Liver (tissue), 9 donors: ENCODE results near the gene JAG2. TPM values are rescaled to one million over a fixed set of nuclear protein-coding genes. Genes with fewer than 3 reads are reported as not detected.

Experiments used
- DNase-seq: peaks from one replicate; pipeline ENCODE4 v3.0.0-alpha.2; 2017; ENCODE audit warnings: low spot score
- H3K27ac ChIP-seq, 2 donors: one replicate each; pipeline ENCODE4 v1.7.0; 2013; ENCODE audit warnings: inconsistent platforms in 2 of 2, low read length in 2 of 2, control low read depth in 1 of 2, low read depth in 1 of 2, mild to moderate bottlenecking in 1 of 2
- H3K27me3 ChIP-seq, 4 donors: one replicate each; pipeline versions ENCODE4 v1.6.1 to v1.7.0; 2013; ENCODE audit warnings: low read length in 3 of 4, inconsistent platforms in 1 of 4, mild to moderate bottlenecking in 1 of 4, moderate library complexity in 1 of 4; ENCODE audit not compliant: control insufficient read depth in 4 of 4, insufficient read depth in 4 of 4
- H3K36me3 ChIP-seq, 4 donors: one replicate each; pipeline versions ENCODE4 v1.6.1 to v1.7.0; 2013; ENCODE audit warnings: low read length in 3 of 4, mild to moderate bottlenecking in 3 of 4, low read depth in 1 of 4, moderate library complexity in 1 of 4; ENCODE audit not compliant: control insufficient read depth in 4 of 4, insufficient read depth in 3 of 4
- H3K4me1 ChIP-seq, 4 donors: one replicate each; pipeline versions ENCODE4 v1.6.1 to v1.7.0; 2013; ENCODE audit warnings: low read length in 3 of 4, mild to moderate bottlenecking in 3 of 4, moderate library complexity in 1 of 4; ENCODE audit not compliant: control insufficient read depth in 4 of 4, insufficient read depth in 4 of 4
- H3K4me3 ChIP-seq, 3 donors: one replicate each; pipeline versions ENCODE4 v1.6.1 to v1.7.0; 2013; ENCODE audit warnings: low read length in 3 of 3, control low read depth in 1 of 3, low read depth in 1 of 3, mild to moderate bottlenecking in 1 of 3
- H3K9ac ChIP-seq, 2 donors: one replicate each; pipeline ENCODE4 v1.7.0; 2013; ENCODE audit warnings: low read length in 2 of 2, mild to moderate bottlenecking in 2 of 2, moderate library complexity in 2 of 2, control low read depth in 1 of 2, low read depth in 1 of 2
- H3K9me3 ChIP-seq, 4 donors: one replicate each; pipeline versions ENCODE4 v1.6.1 to v1.7.0; 2013; ENCODE audit warnings: low read length in 3 of 4; ENCODE audit not compliant: control insufficient read depth in 4 of 4
- EGR1 ChIP-seq, 2 donors: IDR thresholded peaks; 2 replicates each; pipeline ENCODE4 v1.6.1; 2016 to 2018; ENCODE audit warnings: antibody characterized with exemption in 2 of 2, low read depth in 2 of 2
- FOXA1 ChIP-seq: IDR thresholded peaks from 2 replicates; pipeline ENCODE4 v1.6.1; 2016; ENCODE audit warnings: antibody characterized with exemption
- FOXA2 ChIP-seq: IDR thresholded peaks from 2 replicates; pipeline ENCODE4 v1.6.1; 2016; ENCODE audit warnings: antibody characterized with exemption
- HNF4A ChIP-seq, 2 donors: conservative IDR thresholded peaks; 2 replicates each; pipeline ENCODE4 v1.6.1; 2016; ENCODE audit warnings: antibody characterized with exemption in 2 of 2, mild to moderate bottlenecking in 2 of 2
- HNF4G ChIP-seq: IDR thresholded peaks from 2 replicates; pipeline ENCODE4 v1.6.1; 2016; ENCODE audit warnings: antibody characterized with exemption
- JUND ChIP-seq, 2 donors: IDR thresholded peaks; 2 replicates each; pipeline ENCODE4 v1.6.1; 2016; ENCODE audit warnings: antibody characterized with exemption in 2 of 2
- MAX ChIP-seq: IDR thresholded peaks from 2 replicates; pipeline ENCODE4 v1.6.1; 2016; ENCODE audit warnings: antibody characterized with exemption
- RAD21 ChIP-seq, 2 donors: IDR thresholded peaks; 2 replicates each; pipeline ENCODE4 v1.6.1; 2016; ENCODE audit warnings: antibody characterized with exemption in 2 of 2, mild to moderate bottlenecking in 2 of 2
- RXRA ChIP-seq, 2 donors: IDR thresholded peaks; 2 replicates each; pipeline ENCODE4 v1.6.1; 2017 to 2018; ENCODE audit warnings: antibody characterized with exemption in 2 of 2, mild to moderate bottlenecking in 1 of 2
- SP1 ChIP-seq: IDR thresholded peaks from 2 replicates; pipeline ENCODE4 v1.6.1; 2018; ENCODE audit warnings: antibody characterized with exemption, mild to moderate bottlenecking
- ZBTB33 ChIP-seq: IDR thresholded peaks from 2 replicates; pipeline ENCODE4 v1.6.1; 2016; ENCODE audit warnings: antibody characterized with exemption
- WGBS: extraction: QIAGEN DNeasy Blood & Tissue Kit; methylation state at CpG from one replicate; pipeline ENCODE4 v1.1.7; 2013; 5-methylcytosine and 5-hydroxymethylcytosine counted together
- polyA plus RNA-seq, 2 donors: library from polyadenylated mRNA; stranded (reverse) in 1 of 2; unstranded in 1 of 2; fragments of 200-250 nt in 1 of 2; fragments of >200 nt in 1 of 2; fragmentation: Nextera tagmentation in 1 of 2; extraction: Ambion mirVana in 1 of 2; gene quantifications; one replicate each; pipeline versions ENCODE4 v1.2.1 to v1.2.3, GENCODE V29; 2013 to 2015
- total RNA-seq, 2 donors: library from RNA; depleted of rRNA; stranded (reverse); fragments of >200 nt; gene quantifications; one replicate each; pipeline ENCODE4 v1.2.3, GENCODE V29; 2014
- TF ChIP-seq, protein P1 (sequence below): fragments of 150-350 bp; IDR thresholded peaks from 2 replicates; pipeline ENCODE4 v1.5.1; 2017; ENCODE audit warnings: improper control_type of control experiment, low read depth, low read length; ENCODE audit not compliant: missing input control
- TF ChIP-seq, protein P2 (sequence below): IDR thresholded peaks from 2 replicates; pipeline ENCODE4 v1.6.1; 2016; ENCODE audit warnings: antibody characterized with exemption
- donor health status: healthy.
- donor health status: healthy.
- donor health status: healthy.
- donor health status: healthy.
- donor health status: healthy.

The JAG2 gene
- total and polyA plus RNA-seq, 4 donors: 0.24 to 1.0 (median 0.54) TPM

- Histone ChIP-seq H3K27ac (no peak overlapping the region), H3K27me3 (no peaks in the 10 kb centered on the region), H3K36me3 (no peaks in the 10 kb centered on the region), H3K4me3 (no peak overlapping the region), H3K9ac (no peak overlapping the region), H3K9me3 (no peaks in the 10 kb centered on the region), H3K4me1 (peaks cover 3 to 9% (median 7%) of the 10 kb centered on the region in 4 donors)
- DNase-seq: no peak
- 85% methylated on average over 31 of the region's 31 CpGs for WGBS
- TF ChIP-seq HNF4A (conservative IDR thresholded peaks at IDR 0.05): no peak
- no peak for TF ChIP-seq FOXA2
- TF ChIP-seq HNF4G: no peak
- TF ChIP-seq RAD21 (IDR thresholded peaks at IDR 0.05): no peak
- no peak for TF ChIP-seq MAX
- TF ChIP-seq ZBTB33: no peak
- TF ChIP-seq, protein P1, sequence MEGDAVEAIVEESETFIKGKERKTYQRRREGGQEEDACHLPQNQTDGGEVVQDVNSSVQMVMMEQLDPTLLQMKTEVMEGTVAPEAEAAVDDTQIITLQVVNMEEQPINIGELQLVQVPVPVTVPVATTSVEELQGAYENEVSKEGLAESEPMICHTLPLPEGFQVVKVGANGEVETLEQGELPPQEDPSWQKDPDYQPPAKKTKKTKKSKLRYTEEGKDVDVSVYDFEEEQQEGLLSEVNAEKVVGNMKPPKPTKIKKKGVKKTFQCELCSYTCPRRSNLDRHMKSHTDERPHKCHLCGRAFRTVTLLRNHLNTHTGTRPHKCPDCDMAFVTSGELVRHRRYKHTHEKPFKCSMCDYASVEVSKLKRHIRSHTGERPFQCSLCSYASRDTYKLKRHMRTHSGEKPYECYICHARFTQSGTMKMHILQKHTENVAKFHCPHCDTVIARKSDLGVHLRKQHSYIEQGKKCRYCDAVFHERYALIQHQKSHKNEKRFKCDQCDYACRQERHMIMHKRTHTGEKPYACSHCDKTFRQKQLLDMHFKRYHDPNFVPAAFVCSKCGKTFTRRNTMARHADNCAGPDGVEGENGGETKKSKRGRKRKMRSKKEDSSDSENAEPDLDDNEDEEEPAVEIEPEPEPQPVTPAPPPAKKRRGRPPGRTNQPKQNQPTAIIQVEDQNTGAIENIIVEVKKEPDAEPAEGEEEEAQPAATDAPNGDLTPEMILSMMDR: no peak
- no peak for TF ChIP-seq JUND (IDR thresholded peaks at IDR 0.05)
- TF ChIP-seq EGR1 (IDR thresholded peaks at IDR 0.05; ENCODE audit: low read depth in 2 of 2): no peak
- no peak for TF ChIP-seq SP1
- TF ChIP-seq, protein P2, sequence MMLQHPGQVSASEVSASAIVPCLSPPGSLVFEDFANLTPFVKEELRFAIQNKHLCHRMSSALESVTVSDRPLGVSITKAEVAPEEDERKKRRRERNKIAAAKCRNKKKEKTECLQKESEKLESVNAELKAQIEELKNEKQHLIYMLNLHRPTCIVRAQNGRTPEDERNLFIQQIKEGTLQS: no peak
- TF ChIP-seq RXRA (IDR thresholded peaks at IDR 0.05): no peak
Observed at GRCh38 chr14:105156414-105157375, 11.9 kb downstream of the JAG2 start.

DNA sequence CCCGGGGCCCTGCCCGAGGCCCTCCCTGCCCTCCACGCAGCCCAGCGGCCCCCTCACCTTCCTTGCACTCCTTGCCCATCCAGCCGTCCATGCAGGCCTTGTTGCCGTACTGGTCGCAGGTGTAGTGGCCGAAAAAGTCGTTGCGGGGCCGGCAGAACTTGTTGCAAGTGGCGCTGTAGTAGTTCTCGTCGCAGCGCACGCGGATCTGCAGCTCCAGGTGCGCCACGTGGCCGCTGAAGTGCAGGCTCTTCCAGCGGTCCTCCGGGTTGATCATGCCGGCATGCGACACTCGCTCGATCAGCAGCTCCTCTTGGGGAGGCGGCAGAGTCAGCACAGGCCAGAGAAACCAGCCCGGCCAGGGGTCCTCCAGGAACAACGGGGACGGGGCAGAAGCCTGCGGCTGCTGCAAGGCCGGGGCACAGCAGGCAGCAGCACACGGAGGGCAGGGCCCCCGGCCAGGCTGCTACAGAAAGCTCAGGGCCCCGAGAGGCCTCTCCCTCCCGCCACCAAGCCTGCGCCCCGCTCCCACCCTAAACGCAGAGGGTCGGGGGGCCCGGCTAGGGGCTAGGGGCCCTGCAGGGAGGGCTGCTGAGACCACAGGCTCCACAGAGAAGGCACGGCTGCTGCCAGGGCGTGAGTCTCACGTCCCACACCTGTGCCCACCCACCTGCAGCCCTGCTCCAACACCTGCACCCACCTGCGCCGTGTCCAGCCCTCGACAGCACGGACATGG is 12.7 kb downstream of the JAG2 start:
- Histone ChIP-seq H3K4me1 (peaks cover 3 to 9% (median 7%) of the 10 kb centered on the region in 4 donors), H3K9me3 (no peaks in the 10 kb centered on the region), H3K27me3 (no peaks in the 10 kb centered on the region), H3K4me3 (no peak overlapping the region), H3K9ac (no peak overlapping the region), H3K27ac (no peak overlapping the region), H3K36me3 (no peaks in the 10 kb centered on the region)
- TF ChIP-seq HNF4G (no peak), RAD21 (IDR thresholded peaks at IDR 0.05) (no peak), RXRA (IDR thresholded peaks at IDR 0.05) (no peak), FOXA1 (no peak)
- DNase-seq: no peak
- WGBS: 82% methylated on average over 48 of the region's 48 CpGs
